IPS-15b (cell line): Measurements from ENCODE around the gene SLC4A2.

Experiments
- H3K27me3 ChIP-seq: one replicate; pipeline ENCODE4 v1.6.1; 2013; ENCODE audit warnings: low read length; ENCODE audit not compliant: control insufficient read depth, insufficient read depth
- H3K36me3 ChIP-seq: one replicate; pipeline ENCODE4 v1.6.1; 2013; ENCODE audit warnings: low read length; ENCODE audit not compliant: control insufficient read depth, insufficient read depth
- H3K4me1 ChIP-seq: one replicate; pipeline ENCODE4 v1.6.1; 2013; ENCODE audit warnings: mild to moderate bottlenecking, low read length; ENCODE audit not compliant: control insufficient read depth, insufficient read depth
- H3K4me3 ChIP-seq: one replicate; pipeline ENCODE4 v1.5.1; 2013; ENCODE audit warnings: low read depth, low read length
- H3K9ac ChIP-seq: one replicate; pipeline ENCODE4 v1.6.1; 2013; ENCODE audit warnings: low read depth, mild to moderate bottlenecking, low read length
- H3K9me3 ChIP-seq: one replicate; pipeline ENCODE4 v1.6.1; 2013; ENCODE audit warnings: mild to moderate bottlenecking, low read length; ENCODE audit not compliant: control insufficient read depth, insufficient read depth

The SLC4A2 gene

DNA sequence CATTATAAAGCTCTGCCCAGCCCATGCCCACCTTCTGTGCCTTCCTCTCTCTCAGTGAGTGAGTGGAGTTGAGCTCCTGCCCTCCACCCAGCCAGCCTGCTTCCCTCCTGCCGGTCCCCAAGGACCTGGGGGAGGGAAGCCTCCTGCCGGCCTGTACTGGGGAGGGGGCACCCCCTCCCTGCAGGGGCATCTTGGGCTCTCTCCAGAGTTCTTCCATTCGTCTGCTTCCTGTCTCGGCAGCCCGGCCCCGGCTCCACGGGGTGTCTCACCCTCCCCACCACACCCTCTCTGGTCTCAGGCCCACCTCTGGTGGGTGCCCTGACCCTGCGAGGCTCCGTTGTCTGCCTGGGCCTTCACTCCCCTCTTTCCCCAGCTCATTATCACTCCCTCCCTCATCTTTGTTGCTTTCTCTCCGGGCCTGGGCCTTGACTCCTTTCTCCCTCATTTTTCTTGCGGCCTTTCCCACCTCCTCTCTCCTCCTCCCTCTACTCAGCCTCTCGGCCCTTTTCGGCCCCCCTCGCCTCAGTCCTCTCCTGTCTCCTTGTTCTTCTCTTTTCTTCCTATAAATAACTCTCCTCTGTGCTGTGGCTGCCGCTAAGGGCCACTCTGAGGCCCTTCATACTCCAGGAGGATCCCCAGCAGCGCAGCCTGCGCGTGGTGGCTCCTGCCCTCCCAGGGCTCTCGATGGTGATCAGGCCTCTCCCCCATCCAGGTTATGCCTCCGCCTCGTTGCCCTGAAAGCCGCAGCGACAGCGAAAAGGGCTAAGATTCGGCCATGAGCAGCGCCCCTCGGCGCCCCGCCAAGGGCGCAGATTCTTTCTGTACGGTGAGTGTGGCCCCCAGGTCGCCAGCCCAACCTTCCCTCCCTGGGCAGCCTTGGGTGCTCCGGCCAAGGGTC is 2.1 kb downstream of the SLC4A2 start:
- H3K9ac ChIP-seq = no peak overlapping the region
- no peaks in the 10 kb centered on the region for H3K9me3 ChIP-seq
- H3K4me1 ChIP-seq = peaks cover 3% of the 10 kb centered on the region
- H3K4me3 ChIP-seq = peak overlapping the region; percentile 74
- H3K36me3 ChIP-seq = peaks cover 12% of the 10 kb centered on the region
- peaks cover 12% of the 10 kb centered on the region for H3K27me3 ChIP-seq

DNA sequence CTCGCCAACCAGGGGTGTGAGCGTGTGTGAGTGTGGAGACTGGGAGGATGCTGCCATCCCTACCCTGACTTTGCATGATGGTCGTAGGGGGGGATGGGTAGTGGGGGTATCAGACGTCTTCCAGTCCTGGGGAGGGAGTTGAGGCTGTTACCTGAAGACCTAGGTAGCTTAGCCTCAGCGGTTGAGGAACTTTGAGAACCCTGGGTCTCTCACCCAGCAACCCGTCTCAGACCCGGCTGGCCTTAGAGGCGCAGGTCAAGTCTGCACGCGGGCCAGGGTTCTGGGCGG is 2.7 kb downstream of the SLC4A2 start:
- peaks cover 3% of the 10 kb centered on the region for H3K4me1 ChIP-seq
- no peak overlapping the region for H3K9ac ChIP-seq
- H3K36me3 ChIP-seq = peaks cover 17% of the 10 kb centered on the region
- peak overlapping the region; percentile 40 for H3K4me3 ChIP-seq
- H3K9me3 ChIP-seq = no peaks in the 10 kb centered on the region
- peaks cover 7% of the 10 kb centered on the region for H3K27me3 ChIP-seq

DNA sequence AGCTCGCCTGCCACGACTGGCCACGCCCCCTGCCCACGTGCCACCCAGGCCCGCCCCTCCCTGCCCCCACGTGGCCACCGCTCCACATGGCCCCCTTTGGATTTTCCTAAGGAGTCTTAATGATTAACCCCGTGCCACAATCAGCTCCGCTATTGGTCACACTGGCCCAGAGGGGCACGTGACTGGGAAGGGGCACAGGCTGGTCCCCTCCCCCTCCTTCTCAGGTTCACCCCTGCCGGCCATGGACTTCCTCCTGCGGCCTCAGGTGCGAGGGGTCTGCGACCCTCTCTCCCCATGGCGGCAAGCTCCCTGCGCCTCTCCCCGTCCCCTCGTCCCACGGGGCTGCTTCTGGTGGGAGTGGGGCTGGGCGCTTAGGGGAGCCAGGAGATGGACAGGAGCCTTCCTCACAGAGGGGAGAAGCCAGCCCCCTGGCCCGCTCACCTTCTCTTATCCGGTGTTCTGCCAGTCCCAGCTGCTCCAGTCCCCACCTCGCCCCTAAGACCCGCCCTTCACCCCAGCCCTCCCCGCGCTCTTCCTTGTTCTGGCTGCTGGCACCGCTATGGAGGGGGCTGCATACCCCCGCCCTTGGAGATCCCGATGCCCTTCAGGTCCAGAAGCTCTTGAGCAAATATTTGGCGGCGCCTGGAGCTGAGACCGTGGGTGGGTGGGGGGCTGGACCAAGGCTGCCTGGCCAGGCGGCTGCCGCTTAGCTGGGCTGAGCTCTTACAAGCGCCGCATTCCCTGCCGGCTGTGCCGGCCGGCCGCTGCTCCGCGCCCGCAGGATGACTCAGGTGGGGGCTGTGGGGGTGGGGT is 3.2 kb downstream of the SLC4A2 start:
- H3K4me3 ChIP-seq = peak overlapping the region; percentile 69
- H3K9me3 ChIP-seq = no peaks in the 10 kb centered on the region
- H3K27me3 ChIP-seq = peaks cover 6% of the 10 kb centered on the region
- peak overlapping the region; percentile 37 for H3K9ac ChIP-seq
- peaks cover 3% of the 10 kb centered on the region for H3K4me1 ChIP-seq
- H3K36me3 ChIP-seq = peaks cover 18% of the 10 kb centered on the region

DNA sequence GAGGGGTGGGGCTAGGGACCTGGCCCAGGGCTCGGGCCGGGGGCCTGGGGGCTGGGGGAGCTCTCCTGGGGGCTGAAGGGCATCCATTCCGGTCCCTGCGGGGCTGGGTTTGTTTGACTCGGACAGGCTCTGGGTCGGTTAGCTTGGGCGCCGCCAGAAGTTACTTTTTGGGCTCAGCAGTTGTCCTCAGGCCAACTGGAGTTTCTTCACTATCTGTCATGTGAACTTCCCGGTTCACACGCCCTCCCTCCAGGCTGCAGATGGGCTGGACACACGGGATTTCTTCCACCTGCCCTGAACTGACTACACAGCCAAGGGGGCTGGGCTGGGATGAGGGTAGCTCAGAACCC is 3.8 kb downstream of the SLC4A2 start:
- Histone ChIP-seq H3K4me3 (peak overlapping the region; percentile 42), H3K9ac (no peak overlapping the region), H3K27me3 (peaks cover 6% of the 10 kb centered on the region), H3K4me1 (peaks cover 3% of the 10 kb centered on the region), H3K9me3 (no peaks in the 10 kb centered on the region), H3K36me3 (peaks cover 22% of the 10 kb centered on the region)

DNA sequence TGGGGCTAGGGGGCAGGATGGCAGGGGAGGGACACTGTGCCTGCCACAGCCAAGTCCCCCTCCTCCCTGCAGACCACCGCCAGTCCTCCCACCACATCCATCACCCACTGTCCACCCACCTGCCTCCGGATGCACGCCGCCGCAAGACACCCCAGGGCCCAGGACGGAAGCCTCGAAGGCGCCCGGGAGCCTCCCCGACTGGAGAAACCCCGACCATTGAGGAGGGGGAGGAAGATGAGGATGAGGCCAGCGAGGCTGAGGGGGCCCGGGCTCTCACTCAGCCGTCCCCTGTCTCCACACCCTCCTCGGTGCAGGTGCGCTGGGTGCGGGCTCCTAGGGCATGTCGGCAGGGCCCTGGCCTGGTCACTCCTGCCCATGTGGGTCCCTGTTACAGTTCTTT is 5.1 kb downstream of the SLC4A2 start:
- no peaks in the 10 kb centered on the region for H3K9me3 ChIP-seq
- peaks cover 4% of the 10 kb centered on the region for H3K27me3 ChIP-seq
- H3K9ac ChIP-seq = no peak overlapping the region
- H3K4me3 ChIP-seq = no peak overlapping the region
- peaks cover 3% of the 10 kb centered on the region for H3K4me1 ChIP-seq
- H3K36me3 ChIP-seq = peaks cover 25% of the 10 kb centered on the region

DNA sequence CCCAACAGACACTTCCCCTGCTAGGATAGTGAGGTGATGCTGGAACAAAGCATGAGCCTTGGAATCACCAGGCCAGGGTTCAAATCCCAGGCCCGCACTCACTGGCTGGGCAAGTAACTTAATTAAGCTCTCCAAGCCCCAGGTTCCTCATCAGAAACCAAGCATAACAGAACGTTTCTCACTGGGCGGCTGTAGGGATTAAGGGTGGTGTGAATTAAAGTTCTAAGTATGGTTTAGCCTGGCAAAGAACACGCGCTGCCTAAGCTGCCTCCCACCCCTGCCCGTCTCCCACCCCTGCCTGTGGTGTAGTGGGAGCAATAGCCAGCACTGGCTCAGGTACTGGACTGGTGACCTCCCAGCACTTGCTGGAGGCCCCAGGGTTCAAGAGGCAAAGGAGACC is 5.6 kb downstream of the SLC4A2 start:
- H3K9me3 ChIP-seq = no peaks in the 10 kb centered on the region
- no peak overlapping the region for H3K4me3 ChIP-seq
- H3K9ac ChIP-seq = no peak overlapping the region
- peaks cover 30% of the 10 kb centered on the region for H3K36me3 ChIP-seq
- peaks cover 4% of the 10 kb centered on the region for H3K27me3 ChIP-seq
- peaks cover 3% of the 10 kb centered on the region for H3K4me1 ChIP-seq

DNA sequence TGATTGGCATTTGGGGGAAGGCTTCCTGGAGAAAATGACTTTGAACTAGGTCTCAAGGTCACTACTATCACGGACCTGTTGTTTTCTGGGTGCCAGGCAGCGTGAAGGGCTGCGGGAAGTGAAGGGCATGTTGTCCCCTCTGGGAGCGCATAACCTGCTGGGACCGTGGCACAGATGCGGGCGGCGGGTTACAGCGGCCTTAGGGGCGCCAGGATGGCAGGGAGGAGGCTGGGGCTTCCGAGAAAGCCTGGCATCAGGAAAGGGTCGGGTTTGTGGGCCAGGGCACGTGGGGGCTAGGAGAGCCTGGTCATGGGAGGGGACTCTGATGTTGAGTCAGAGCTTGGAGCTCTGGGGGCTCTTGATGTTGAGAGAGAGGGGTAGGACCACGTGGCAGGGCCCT is 6.1 kb downstream of the SLC4A2 start:
- Histone ChIP-seq H3K36me3 (peaks cover 35% of the 10 kb centered on the region), H3K9me3 (no peaks in the 10 kb centered on the region), H3K4me1 (peaks cover 3% of the 10 kb centered on the region), H3K4me3 (no peak overlapping the region), H3K9ac (no peak overlapping the region), H3K27me3 (peaks cover 4% of the 10 kb centered on the region)

DNA sequence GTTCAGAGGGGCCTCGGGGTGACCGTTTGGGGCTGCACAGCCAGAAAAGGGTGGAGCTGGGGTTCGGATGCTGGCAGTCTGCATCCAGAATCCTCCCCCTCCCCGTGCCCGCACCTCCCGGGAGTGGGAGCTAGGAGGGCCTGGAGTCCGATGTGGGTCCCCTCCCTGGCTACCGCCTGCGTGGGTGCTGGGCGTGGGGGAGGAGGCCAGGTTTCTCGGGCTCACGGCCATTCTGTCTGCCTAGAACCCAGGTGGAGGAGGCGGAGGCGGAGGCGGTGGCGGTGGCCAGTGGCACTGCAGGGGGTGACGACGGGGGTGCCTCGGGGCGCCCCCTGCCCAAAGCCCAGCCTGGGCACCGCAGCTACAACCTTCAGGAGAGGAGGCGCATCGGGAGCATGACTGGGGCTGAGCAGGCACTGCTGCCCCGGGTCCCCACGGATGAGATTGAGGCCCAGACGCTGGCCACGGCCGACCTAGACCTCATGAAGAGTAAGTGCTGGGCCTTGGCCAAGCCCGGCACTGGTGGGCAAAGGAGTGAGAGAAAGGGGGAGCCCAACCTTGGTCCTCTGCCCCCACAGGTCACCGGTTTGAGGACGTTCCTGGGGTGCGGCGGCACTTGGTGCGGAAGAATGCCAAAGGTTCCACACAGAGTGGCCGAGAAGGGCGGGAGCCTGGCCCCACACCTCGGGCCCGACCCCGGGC is 7.0 kb downstream of the SLC4A2 start:
- Histone ChIP-seq H3K9ac (no peak overlapping the region), H3K36me3 (peaks cover 42% of the 10 kb centered on the region)

DNA sequence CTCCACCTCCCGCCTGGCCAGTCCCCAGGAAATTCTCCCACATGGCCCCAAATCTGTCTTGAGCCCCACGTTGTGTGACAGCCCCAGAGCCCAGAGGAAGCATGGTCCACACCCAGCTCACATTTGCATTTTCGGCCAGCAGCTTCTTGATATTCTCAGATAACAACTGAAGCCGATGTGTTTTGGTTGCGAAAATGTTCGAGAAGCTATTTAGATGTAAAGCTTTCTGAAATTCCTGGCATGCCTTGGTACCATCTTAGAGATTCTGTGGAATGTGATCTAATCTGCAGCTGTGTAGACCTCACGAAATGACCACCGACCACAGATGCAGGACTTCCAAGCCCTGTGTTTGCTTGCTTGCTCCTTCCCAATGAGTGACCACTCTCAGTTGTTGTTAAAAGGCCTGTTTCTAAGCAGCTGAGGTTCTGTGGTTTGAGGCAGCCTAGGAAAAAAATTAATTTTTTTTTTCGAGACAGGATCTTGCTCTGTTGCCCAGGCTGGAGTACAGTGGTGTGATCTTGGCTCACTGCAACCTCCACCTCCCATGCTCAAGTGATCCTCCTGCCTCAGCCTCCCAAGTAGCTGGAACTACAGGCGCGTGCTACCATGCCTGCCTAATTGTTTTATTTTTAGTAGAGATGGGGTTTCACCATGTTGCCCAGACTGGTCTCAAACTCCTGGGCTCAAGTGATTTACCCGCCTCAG is 8.8 kb downstream of the SLC4A2 start:
- Histone ChIP-seq H3K4me3 (no peak overlapping the region), H3K9me3 (no peaks in the 10 kb centered on the region), H3K27me3 (no peaks in the 10 kb centered on the region), H3K4me1 (peaks cover 3% of the 10 kb centered on the region), H3K36me3 (peaks cover 50% of the 10 kb centered on the region), H3K9ac (no peak overlapping the region)

More for the DNA sequence above, 7.0 kb downstream of the SLC4A2 start:
- H3K27me3 ChIP-seq = no peaks in the 10 kb centered on the region
- no peaks in the 10 kb centered on the region for H3K9me3 ChIP-seq
- H3K4me3 ChIP-seq = no peak overlapping the region
- peaks cover 3% of the 10 kb centered on the region for H3K4me1 ChIP-seq

DNA sequence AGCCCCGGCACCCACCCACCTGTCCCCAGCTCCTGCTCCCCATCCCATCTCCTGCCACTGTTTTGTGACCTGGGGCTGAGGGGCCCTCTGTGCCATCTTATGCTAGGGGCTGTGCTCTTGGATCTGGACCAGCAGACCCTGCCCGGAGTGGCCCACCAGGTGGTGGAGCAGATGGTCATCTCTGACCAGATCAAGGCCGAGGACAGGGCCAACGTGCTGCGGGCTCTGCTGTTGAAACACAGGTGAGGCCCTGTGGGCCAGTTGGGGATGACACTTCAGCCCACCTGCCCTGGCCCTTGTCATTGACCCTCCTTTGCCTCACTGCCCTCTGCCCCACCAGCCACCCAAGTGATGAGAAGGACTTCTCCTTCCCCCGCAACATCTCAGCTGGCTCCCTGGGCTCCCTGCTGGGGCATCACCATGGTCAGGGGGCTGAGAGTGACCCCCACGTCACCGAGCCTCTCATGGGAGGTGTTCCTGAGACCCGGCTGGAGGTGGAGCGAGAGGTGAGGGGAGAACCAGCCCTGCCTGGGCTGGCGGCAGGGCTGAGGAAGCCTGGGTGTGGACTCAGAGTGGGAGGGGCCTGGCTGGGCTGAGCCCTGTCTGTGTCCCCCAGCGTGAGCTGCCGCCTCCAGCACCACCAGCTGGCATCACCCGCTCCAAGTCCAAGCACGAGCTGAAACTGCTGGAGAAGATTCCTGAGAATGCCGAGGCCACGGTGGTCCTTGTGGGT is 10.6 kb downstream of the SLC4A2 start:
- H3K9me3 ChIP-seq = no peaks in the 10 kb centered on the region
- H3K4me1 ChIP-seq = no peaks in the 10 kb centered on the region
- no peak overlapping the region for H3K9ac ChIP-seq
- H3K36me3 ChIP-seq = peaks cover 58% of the 10 kb centered on the region
- H3K27me3 ChIP-seq = no peaks in the 10 kb centered on the region
- no peak overlapping the region for H3K4me3 ChIP-seq

DNA sequence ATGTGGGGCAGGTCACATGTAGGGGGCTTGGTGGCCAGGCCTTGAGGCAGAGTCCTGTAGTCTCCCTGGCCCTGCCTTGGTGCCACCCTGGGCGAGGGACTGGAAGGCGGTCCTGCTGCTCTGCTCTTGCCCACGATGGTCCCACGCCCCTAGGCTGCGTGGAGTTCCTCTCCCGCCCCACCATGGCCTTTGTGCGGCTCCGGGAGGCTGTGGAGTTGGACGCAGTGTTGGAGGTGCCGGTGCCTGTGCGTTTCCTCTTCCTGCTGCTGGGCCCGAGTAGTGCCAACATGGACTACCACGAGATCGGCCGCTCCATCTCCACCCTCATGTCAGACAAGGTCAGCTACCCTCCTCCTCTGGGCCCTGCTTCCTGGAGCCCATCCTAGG is 11.2 kb downstream of the SLC4A2 start:
- H3K9ac ChIP-seq = no peak overlapping the region
- H3K4me1 ChIP-seq = no peaks in the 10 kb centered on the region
- H3K36me3 ChIP-seq = peaks cover 60% of the 10 kb centered on the region
- H3K4me3 ChIP-seq = no peak overlapping the region
- H3K9me3 ChIP-seq = no peaks in the 10 kb centered on the region
- no peaks in the 10 kb centered on the region for H3K27me3 ChIP-seq
